Large intestine (tissue), 3 donors: Measurements from ENCODE around the gene TRPC4. TPM values are rescaled to one million over a fixed set of nuclear protein-coding genes. Genes with fewer than 3 reads are reported as not detected.

Experiments
- DNase-seq, 2 donors: peaks; one replicate each; pipeline versions ENCODE4 v3.0.0 to v3.0.0-alpha.2; 2013
- H3K27ac ChIP-seq: one replicate; pipeline ENCODE4 v1.5.1; 2013; ENCODE audit warnings: low read length
- H3K27me3 ChIP-seq: 2 replicates; pipeline ENCODE4 v1.6.1; 2013; ENCODE audit warnings: low read length; ENCODE audit not compliant: control insufficient read depth, insufficient read depth
- H3K36me3 ChIP-seq: 2 replicates; pipeline ENCODE4 v1.6.1; 2013; ENCODE audit warnings: low read length; ENCODE audit not compliant: control insufficient read depth, insufficient read depth
- H3K4me1 ChIP-seq: one replicate; pipeline ENCODE4 v1.6.1; 2013; ENCODE audit warnings: low read length; ENCODE audit not compliant: control insufficient read depth, insufficient read depth
- H3K4me3 ChIP-seq: one replicate; pipeline ENCODE4 v1.5.1; 2013; ENCODE audit warnings: low read length
- H3K9me3 ChIP-seq: one replicate; pipeline ENCODE4 v1.6.1; 2013; ENCODE audit warnings: mild to moderate bottlenecking, low read depth, low read length, moderate library complexity; ENCODE audit not compliant: control insufficient read depth
- WGBS: methylation state at CpG from one replicate; pipeline ENCODE4 v1.1.5; 2013; ENCODE audit warnings: low lambda C conversion rate; ENCODE audit not compliant: insufficient coverage; 5-methylcytosine and 5-hydroxymethylcytosine counted together
- polyA plus RNA-seq: library from polyadenylated mRNA; unstranded; fragments of 120-200 nt; gene quantifications from one replicate; pipeline ENCODE4 v1.2.1, GENCODE V29; 2013

The TRPC4 gene
- polyA plus RNA-seq, 1 donor, result 1.3 TPM

DNA sequence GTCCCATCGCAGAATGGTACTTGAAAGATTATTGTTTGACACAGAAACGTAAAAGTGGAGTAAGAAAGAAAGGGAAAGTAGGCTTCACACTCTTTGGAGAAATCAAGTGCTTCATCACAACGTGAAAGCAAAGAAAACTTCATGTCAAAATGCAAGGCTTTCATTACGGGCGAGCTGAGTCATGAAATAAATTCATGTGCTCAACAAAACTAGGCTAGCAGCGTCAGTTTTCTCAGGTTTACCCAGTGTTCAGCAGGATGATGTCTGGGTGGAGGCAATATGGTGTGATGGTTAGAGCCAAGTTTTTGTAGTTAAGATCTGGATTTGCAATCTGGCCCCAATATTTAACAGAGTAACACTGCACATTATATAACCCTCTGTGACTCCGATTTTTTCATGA is 128.0 kb downstream of the TRPC4 start:
- Histone ChIP-seq H3K27me3 (no peaks in the 10 kb centered on the region), H3K9me3 (no peaks in the 10 kb centered on the region), H3K27ac (no peak overlapping the region), H3K4me3 (no peak overlapping the region), H3K36me3 (no peaks in the 10 kb centered on the region), H3K4me1 (no peaks in the 10 kb centered on the region)
- 91% methylated on average over 4 of the region's 7 CpGs for WGBS
- DNase-seq, result no peak

DNA sequence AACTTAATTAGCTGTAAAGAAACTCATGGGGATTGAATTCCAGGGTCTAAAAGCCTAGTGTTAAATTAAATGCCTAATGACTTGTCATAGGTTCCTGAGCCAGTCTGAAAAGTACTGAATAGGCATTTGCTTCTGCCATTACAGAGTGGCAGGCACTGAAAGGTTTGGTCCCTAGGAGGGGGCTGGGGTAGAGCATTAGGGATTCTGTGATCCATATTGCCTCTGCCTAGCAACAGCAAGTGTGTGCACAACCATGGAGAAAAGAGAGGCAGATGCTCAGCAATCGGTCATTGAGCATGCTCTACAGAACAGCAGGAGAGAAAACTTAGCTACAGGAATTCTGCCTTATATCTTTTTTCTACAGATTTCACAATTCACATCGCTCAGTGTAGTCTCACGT is 133.5 kb downstream of the TRPC4 start:
- no peak for DNase-seq
- WGBS, result no CpG with 5 or more reads among the region's 3 CpGs
- no peaks in the 10 kb centered on the region for H3K4me1 ChIP-seq

GRCh38 chr13:37735293-37735692 is 134.3 kb downstream of the TRPC4 start:
- Histone ChIP-seq H3K4me3 (no peak overlapping the region), H3K4me1 (no peaks in the 10 kb centered on the region), H3K27me3 (no peaks in the 10 kb centered on the region), H3K9me3 (no peaks in the 10 kb centered on the region), H3K36me3 (no peaks in the 10 kb centered on the region), H3K27ac (no peak overlapping the region)
- no peak for DNase-seq
- WGBS, result 61% methylated on average over 2 of the region's 4 CpGs

More for the DNA sequence above, 133.5 kb downstream of the TRPC4 start:
- Histone ChIP-seq H3K9me3 (no peaks in the 10 kb centered on the region), H3K4me3 (no peak overlapping the region), H3K27ac (no peak overlapping the region), H3K27me3 (no peaks in the 10 kb centered on the region), H3K36me3 (no peaks in the 10 kb centered on the region)

GRCh38 chr13:37729876-37730275 is 139.7 kb downstream of the TRPC4 start:
- Histone ChIP-seq H3K4me3 (no peak overlapping the region), H3K9me3 (no peaks in the 10 kb centered on the region), H3K27ac (no peak overlapping the region), H3K27me3 (no peaks in the 10 kb centered on the region), H3K36me3 (no peaks in the 10 kb centered on the region), H3K4me1 (no peaks in the 10 kb centered on the region)
- no CpG with 5 or more reads among the region's 4 CpGs for WGBS
- no peak for DNase-seq

DNA sequence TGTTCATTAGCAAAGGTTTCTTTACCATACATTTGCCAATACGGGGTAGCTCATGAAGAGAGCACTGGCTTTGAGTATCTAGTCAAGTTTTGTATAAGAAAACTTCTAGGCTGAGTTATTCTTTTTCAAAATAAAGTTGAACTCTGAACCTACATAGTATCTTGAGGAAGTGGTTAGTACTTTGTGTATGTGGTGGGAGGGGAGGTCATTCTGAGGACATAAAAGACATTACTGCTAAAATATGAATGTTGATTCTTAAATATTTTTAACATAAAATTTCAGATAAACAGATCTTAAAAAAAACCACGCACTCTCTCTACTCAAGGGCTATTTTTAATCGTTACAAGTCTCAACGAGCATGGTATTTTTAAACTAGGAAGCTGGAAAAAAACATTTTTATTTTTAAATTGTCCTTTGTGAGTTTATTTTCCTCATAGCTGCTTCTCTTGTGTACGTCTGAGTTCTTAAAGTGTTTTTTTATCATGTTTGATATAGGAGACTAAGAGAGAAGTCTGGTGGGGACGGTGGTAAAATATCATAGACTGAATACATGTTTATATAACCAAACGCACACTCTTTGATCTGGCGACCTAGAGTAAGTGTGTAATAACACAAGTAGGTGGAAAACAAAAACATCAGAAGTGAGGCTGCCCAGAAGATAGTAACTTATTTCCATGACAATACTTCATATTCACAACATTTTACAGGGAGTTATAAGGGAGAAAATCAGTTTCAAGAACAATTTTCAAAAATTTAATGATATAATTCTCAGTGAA is 153.0 kb downstream of the TRPC4 start:
- no peak for DNase-seq
- Histone ChIP-seq H3K36me3 (no peaks in the 10 kb centered on the region), H3K4me3 (no peak overlapping the region), H3K27ac (no peak overlapping the region), H3K27me3 (no peaks in the 10 kb centered on the region), H3K9me3 (no peaks in the 10 kb centered on the region), H3K4me1 (no peaks in the 10 kb centered on the region)
- 84% methylated on average over 4 of the region's 8 CpGs for WGBS

DNA sequence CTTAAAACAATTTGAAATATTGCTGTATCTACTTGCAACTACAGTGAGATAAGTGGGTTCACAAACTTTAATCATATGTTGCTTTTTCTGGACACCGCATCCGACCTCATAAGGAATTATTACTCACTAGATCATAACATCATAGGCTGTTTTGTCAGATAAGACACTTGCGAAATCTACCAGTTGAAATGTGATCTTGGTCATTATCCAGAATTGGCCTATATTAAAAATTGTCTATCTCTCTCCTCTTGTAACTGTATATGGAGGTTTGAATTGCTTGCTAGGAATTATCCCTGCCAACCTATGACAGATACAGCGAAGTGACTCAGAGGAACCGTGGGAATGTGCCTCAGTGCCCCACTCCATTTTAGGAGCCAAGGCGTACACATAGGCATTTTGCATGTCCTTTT is 154.0 kb downstream of the TRPC4 start:
- Histone ChIP-seq H3K9me3 (no peaks in the 10 kb centered on the region), H3K27me3 (no peaks in the 10 kb centered on the region), H3K27ac (no peak overlapping the region), H3K36me3 (no peaks in the 10 kb centered on the region), H3K4me1 (no peaks in the 10 kb centered on the region), H3K4me3 (no peak overlapping the region)
- DNase-seq, result no peak
- 77% methylated on average over 4 of the region's 6 CpGs for WGBS

DNA sequence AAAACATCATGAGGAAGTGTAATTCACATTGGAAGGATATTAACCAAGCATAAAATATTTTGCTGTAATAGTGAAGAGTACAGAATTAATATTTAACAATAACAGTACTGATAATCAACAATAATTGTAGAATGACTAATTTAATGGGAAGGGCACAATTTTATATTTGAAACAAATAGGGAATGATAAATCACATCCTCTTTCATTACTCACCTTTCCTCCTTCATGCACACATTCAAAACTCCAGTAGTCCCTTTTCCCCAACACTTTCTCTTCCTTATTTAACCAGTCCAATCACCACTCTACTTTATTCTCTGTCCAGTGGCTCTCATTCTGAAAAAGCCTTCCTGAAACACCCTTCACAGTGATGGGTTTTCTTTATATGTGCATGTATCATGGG is 160.3 kb downstream of the TRPC4 start:
- Histone ChIP-seq H3K9me3 (no peaks in the 10 kb centered on the region), H3K27me3 (no peaks in the 10 kb centered on the region), H3K27ac (no peak overlapping the region), H3K36me3 (no peaks in the 10 kb centered on the region), H3K4me1 (no peaks in the 10 kb centered on the region), H3K4me3 (no peak overlapping the region)
- no peak for DNase-seq

- WGBS, result 100% methylated on average over 1 of the region's 2 CpGs
- no peak for DNase-seq
- H3K4me3 ChIP-seq, result no peak overlapping the region
- no peaks in the 10 kb centered on the region for H3K36me3 ChIP-seq
- no peak overlapping the region for H3K27ac ChIP-seq
- H3K9me3 ChIP-seq, result no peaks in the 10 kb centered on the region
- no peaks in the 10 kb centered on the region for H3K27me3 ChIP-seq
- no peaks in the 10 kb centered on the region for H3K4me1 ChIP-seq
Measured at GRCh38 chr13:37707739-37708500, 161.7 kb downstream of the TRPC4 start.

DNA sequence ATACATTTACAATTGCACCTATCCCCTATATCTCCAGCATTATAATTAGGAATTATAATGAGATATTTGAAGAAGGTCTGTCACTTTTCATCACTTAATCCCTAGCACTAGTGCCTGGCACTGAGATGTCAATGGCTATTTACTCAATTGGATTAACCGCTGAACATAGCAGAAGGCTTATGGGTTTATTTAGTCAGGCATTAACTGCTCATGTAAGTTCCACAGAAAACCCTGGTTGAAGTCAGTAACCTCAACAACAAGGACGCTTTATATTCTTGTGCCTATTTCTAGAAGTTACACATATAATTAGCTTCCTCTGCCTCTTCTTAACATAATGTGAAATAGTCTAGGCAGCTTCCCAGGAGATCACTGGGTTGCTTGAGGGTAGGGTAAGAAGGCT is 163.5 kb downstream of the TRPC4 start:
- Histone ChIP-seq H3K9me3 (no peaks in the 10 kb centered on the region), H3K4me3 (no peak overlapping the region), H3K27ac (no peak overlapping the region), H3K36me3 (no peaks in the 10 kb centered on the region), H3K27me3 (no peaks in the 10 kb centered on the region), H3K4me1 (no peaks in the 10 kb centered on the region)
- no peak for DNase-seq
- WGBS, result 60% methylated on average over 1 of the region's 2 CpGs

- no peaks in the 10 kb centered on the region for H3K36me3 ChIP-seq
- H3K9me3 ChIP-seq, result no peaks in the 10 kb centered on the region
- H3K4me1 ChIP-seq, result no peaks in the 10 kb centered on the region
- no peak overlapping the region for H3K27ac ChIP-seq
- WGBS, result 75% methylated on average over 1 of the region's 4 CpGs
- DNase-seq, result no peak
- no peaks in the 10 kb centered on the region for H3K27me3 ChIP-seq
- H3K4me3 ChIP-seq, result no peak overlapping the region
Measured at GRCh38 chr13:37701972-37702371, 167.6 kb downstream of the TRPC4 start.
